AG04449 (cell line): ENCODE measurements around the gene IL11.

Experiments
- CTCF ChIA-PET: fragments of 350-600 bp; formaldehyde crosslinking; extraction: SDS; loops from one replicate; lab custom pipeline; 2021; ENCODE audit warnings: antibody characterized with exemption; lab: Yijun Ruan, JAX
- POLR2A ChIA-PET: fragments of 400-600, 350-600 bp; formaldehyde crosslinking; extraction: SDS; loops from one replicate; lab custom pipeline; 2020; ENCODE audit warnings: antibody characterized with exemption, inconsistent platforms; lab: Yijun Ruan, JAX
- DNase-seq: peaks from one replicate; pipeline ENCODE4 v3.0.0-alpha.2; 2010; ENCODE audit warnings: low read depth, low spot score
- H3K4me3 ChIP-seq: 2 replicates; pipeline ENCODE4 v1.5.1; 2011; ENCODE audit warnings: low read depth, mild to moderate bottlenecking, control low read depth, low read length
- CTCF ChIP-seq: IDR thresholded peaks from one replicate; pipeline ENCODE4 v1.5.1; 2011; ENCODE audit warnings: mild to moderate bottlenecking, moderate library complexity, low read length, control low read depth, inconsistent platforms; ENCODE audit not compliant: insufficient read depth; ENCODE audit errors: missing control alignments

Gene IL11

GRCh38 chr19:55321466-55322137 lies 48.7 kb downstream of the IL11 start:
- H3K4me3 ChIP-seq, result no peak overlapping the region
- ChIA-PET POLR2A (interaction anchor here (0.7 kb wide), 1 partner anchor 62 kb away, joined by 3 read pairs; no protein-coding TSS in a partner anchor), CTCF (interaction anchor here (1.3 to 14.1 kb wide), 4 partner anchors 11 to 62 kb away, joined by 3 to 135 read pairs (median 5); partner anchors contain the start of gene TMEM238)
- no peak for TF ChIP-seq CTCF
- DNase-seq, result no peak

GRCh38 chr19:55320844-55321419 lies 49.3 kb downstream of the IL11 start:
- ChIA-PET CTCF (interaction anchor here (1.3 to 14.1 kb wide), 6 partner anchors 17 to 147 kb away, joined by 3 to 135 read pairs (median 4); partner anchors contain the start of gene TMEM238), POLR2A (no interaction called here)
- no peak for DNase-seq
- no peak overlapping the region for H3K4me3 ChIP-seq
- no peak for TF ChIP-seq CTCF

GRCh38 chr19:55319785-55320184 lies 50.5 kb downstream of the IL11 start:
- peak overlapping the region; percentile 33 for H3K4me3 ChIP-seq
- CTCF ChIA-PET, result interaction anchor here (1.5 to 14.1 kb wide), 4 partner anchors 16 to 148 kb away, joined by 3 to 135 read pairs (median 4); no protein-coding TSS in a partner anchor
- no peak for TF ChIP-seq CTCF
- POLR2A ChIA-PET, result no interaction called here
- no peak for DNase-seq

DNA sequence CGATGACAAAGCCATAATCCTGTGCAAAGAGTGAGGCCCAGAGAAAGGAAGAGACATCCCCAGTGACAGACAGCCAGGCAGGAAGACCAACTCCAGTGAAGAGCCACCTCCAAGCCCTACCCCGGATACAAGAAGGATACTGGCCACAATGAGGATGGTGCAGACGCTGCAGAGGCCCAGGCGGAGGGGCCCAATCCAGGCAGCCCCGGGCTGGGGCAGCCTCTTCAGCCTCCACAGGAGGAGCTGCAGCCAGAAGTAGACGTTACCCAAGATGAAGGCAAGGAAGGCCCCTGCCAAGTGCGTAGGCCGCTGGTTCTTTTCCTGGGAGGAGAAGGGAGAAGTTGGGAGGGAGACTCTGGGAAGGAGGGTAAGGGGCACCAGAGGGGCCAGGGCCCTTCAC lies 53.6 kb downstream of the IL11 start:
- no peak for DNase-seq
- POLR2A ChIA-PET, result no interaction called here

DNA sequence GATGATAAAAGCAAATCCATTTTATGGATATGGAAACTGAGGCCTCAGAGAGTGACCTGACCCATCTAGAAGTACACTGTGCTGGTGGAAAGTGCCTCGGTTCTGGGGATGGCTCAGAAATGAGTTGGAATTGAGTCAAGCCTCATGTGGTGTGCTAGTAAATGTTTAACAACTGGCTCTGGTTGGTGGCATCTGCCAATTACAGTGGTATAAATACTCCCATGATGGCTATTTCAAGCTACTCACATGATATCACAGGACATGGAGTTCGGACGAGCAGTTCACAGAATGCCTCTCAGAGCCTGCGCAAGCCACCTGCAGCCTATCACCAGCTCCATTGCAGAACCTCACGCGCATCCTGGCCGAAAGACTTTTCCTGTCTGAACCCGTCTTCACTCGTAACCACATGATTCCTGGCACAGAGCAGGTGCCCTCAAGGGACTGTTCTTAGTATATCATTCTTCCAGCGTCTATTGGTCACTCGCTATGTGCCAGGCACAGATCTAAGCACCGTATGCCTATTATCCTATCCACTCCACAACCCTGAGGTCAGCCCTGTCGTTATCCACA lies 54.2 kb downstream of the IL11 start:
- no peak for DNase-seq
- CTCF ChIA-PET, result interaction anchor here (1.2 to 14.1 kb wide), 2 partner anchors 13 to 67 kb away, joined by 3 to 135 read pairs; no protein-coding TSS in a partner anchor
- POLR2A ChIA-PET, result no interaction called here
- no peak for TF ChIP-seq CTCF
- no peak overlapping the region for H3K4me3 ChIP-seq

More for the DNA sequence above, 53.6 kb downstream of the IL11 start:
- no peak for TF ChIP-seq CTCF
- no peak overlapping the region for H3K4me3 ChIP-seq
- CTCF ChIA-PET, result interaction anchor here (0.8 to 14.1 kb wide), 4 partner anchors 10 to 66 kb away, joined by 3 to 135 read pairs (median 7); no protein-coding TSS in a partner anchor

- no peak overlapping the region for H3K4me3 ChIP-seq
- no peak for DNase-seq
- ChIA-PET CTCF (interaction anchor here (1.3 to 14.1 kb wide), 3 partner anchors 10 to 25 kb away, joined by 3 to 135 read pairs (median 7); partner anchors contain the start of gene KMT5C), POLR2A (no interaction called here)
- TF ChIP-seq CTCF, result no peak
Measured at GRCh38 chr19:55314396-55314795, 55.9 kb downstream of the IL11 start.
